ENCODE data around the gene ADAMTS17.

GRCh38 chr15:99981839-99982658, 359.7 kb downstream of the ADAMTS17 start:
- no peak for TF ChIP-seq POLR2A (IDR thresholded peaks at IDR 0.05)
- no peak for TF ChIP-seq CTCF (IDR thresholded peaks at IDR 0.05)

Measured in testis (tissue), 2 donors.